Ecto neural progenitor cell (in vitro differentiated cells): ENCODE results near the gene TWIST2.

Experiments used
- DNase-seq: peaks from one replicate; pipeline ENCODE4 v3.0.0-alpha.2; 2018; ENCODE audit warnings: low spot score

TWIST2 gene

DNA sequence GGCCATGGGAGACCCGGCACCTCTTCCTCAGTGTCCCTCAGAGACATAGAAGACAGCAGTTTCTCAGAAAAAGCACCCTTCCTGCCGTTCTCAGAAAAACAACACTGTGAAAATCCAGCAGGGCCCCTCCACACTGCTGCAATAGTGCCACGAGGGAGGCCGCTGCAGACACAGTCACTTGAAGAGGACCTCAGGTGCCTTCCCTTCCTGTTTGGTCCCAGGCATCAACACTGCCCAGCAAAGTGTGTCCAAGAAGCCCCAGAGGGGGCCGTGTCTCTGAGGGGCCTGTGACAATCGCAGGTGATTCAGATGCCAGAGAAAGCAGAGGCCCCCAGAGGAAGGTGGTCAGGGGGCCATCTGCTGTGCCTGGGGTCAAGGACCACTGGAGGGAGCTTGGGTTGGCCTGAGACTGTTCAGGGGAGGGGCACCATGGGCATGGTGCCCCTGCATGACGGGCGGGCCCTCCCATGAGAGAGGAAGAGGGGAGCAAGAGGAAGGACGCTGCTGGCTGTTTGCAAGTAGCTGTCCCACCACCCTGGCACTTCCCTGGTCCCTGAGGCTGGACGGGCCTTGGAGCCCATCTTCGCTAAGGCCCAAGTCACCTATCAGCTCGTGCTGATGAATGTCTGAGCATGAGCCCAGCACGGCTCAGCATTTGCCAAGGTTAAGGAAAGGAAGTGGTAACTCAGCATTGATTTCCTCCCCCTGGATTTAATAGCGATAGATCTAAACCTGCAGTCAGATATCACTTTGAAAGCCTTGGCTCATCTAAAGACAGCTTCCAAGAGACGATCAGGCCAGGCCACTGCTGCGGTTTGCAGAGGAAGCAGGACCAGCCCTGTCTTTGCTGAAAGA lies 9.1 kb downstream of the TWIST2 start:
- no peak for DNase-seq

GRCh38 chr2:238857959-238858358 lies 10.1 kb downstream of the TWIST2 start:
- DNase-seq: no peak

DNA sequence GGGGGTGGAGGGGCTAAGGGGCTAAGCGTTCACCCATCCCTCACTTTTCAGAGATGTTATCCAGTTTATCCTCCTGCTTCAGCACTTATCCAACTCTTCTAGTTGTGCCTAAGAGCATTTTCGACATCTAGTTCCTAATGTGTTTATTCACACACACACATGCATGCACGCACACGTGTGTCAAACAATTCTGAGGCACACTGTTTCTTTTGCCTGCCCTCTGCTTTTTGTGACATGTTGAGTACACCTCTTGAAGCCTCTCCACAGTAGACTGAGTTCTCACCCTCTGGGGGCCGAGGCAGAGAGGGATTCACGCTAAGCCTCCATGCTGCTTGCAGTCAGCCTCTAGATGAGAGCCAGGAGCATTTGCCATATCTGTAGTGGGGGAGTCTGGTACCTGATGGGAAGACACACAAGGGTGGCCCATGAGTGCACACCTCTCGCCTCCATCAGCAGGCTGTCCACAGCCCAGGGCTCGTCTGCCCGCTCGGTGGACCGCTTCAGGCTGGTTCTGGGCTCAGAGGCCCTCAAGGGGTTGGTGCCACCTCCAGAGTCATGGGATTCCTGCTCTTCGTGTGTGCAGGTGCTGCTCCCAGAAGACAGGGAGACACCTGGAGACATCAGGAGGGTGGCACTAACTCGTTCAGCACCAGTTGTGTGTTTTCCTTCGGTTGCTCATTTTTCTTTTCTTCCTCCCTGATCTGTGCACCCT lies 11.9 kb downstream of the TWIST2 start:
- DNase-seq: no peak

DNA sequence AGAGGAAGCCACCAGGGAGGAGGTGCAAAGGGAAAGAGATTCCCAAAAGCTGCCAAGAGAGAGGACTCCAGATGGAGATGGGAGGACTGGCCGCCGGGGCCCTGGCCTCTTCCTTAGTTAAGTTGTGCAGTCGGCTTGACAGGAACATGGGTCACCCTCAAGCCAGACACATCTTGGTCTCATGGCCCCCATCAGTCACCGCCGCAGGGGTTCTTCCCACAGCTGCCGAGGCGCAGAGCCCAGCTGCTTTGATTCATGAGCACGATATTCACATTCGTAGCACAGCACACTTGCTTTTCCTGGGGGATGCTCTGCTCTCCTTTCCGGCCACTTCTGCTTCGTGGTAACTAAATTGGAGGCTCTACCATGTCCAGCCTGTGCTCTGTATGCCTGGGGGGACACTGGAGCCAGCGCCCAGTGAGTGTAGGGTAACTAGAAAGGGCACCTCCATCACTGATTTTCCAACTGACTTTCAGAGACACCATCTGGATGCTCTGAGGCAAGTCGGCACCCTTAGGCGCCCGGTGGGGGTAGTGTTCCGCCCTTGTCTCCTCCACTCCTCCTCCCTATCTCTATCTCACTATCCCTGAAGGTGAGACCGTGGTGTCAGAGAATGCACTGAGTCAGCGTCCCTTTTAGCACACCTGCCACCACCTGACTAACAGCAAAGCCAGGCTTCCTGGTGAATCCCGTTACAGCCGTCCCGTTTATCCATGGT lies 13.3 kb downstream of the TWIST2 start:
- DNase-seq: no peak

DNA sequence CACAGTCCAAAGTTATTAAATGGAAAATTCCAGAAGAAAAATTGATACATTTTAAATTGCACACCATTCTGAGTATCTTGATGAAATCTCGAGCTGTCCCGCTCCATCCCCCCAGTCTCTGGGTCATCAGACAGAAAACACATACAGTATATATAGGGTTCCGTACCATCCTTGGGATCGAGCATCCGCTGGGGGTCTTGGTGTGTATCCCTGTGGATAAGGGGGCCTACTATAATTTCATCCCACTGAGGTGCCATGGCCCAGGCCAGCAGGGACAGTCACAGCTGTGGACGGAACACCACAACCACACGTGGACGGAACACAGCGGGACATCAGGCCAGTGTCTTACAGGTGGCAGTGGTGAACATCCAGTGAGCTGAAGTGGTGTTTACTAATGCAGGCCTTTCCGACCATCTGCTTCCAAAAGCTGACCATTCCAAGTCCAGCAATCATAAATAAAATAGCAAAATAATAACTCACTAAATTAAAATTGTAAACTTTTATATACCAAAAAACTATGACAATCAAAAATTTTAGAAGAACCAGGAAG lies 14.0 kb downstream of the TWIST2 start:
- no peak for DNase-seq

- no peak for DNase-seq
Observed at GRCh38 chr2:238862701-238863100, 14.8 kb downstream of the TWIST2 start.

GRCh38 chr2:238863231-238863630 lies 15.3 kb downstream of the TWIST2 start:
- DNase-seq: no peak

DNA sequence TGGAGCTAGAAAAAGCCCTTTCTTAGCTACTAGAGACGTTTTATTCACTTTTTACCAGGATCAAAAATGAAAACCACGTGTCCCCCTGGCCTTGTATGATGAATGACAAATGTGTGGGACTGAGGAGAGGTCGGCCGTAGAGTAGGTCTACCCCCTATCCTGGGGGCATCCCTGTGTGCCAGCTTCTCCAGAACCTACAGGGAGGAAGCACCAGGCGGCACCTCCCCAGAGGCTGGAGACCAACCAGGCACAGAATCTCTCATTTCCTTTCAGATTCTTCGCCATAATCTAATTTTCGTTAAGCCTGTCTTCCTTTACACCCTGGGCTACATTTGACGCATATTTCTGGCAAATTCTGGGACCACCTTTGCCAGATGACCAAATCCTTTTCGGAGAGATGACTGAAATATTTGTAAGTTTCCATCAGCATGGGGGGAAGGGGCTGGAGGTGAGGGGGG lies 15.9 kb downstream of the TWIST2 start:
- DNase-seq: no peak

DNA sequence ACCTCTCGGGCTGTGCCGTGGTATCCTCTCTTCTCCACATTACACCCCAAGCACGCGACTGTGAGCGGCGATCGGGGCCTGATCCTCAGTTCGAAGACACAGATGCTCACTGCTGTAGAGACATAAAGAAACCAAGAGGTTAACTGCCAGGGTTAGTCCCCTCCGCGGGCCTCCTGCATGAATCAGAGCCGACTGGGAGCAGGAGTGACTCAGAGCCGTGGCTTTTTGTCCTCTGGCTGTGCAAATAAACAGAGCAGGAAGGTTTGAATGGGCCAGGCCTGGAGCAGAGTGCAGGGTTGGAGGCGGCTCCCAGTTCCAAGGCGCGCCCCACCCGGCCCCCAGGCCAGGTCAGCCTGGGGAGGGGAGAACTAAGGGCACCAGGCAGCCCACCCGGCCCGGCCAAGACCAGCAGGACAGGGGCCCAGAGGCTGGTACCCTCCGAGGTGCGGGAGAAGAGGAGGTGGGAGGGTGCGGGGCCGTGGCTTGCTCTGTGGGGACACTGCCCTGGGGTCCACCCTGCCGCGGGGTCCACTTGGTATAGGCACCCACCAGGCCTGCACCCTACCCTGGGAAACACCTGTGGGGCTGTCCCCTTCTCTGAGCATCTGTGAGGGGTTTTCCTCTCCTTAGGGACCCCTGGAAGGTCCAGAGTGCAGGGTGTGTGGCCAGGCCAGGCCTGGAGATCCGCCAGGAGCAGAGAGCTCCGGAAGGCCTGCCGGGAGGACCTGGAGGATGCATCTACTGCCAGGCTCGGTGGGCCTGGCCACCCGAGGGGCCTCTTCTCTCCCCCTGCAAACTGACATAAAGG lies 16.5 kb downstream of the TWIST2 start:
- peak; percentile 75 for DNase-seq

GRCh38 chr2:238865015-238865719 lies 17.3 kb downstream of the TWIST2 start:
- DNase-seq: no peak

DNA sequence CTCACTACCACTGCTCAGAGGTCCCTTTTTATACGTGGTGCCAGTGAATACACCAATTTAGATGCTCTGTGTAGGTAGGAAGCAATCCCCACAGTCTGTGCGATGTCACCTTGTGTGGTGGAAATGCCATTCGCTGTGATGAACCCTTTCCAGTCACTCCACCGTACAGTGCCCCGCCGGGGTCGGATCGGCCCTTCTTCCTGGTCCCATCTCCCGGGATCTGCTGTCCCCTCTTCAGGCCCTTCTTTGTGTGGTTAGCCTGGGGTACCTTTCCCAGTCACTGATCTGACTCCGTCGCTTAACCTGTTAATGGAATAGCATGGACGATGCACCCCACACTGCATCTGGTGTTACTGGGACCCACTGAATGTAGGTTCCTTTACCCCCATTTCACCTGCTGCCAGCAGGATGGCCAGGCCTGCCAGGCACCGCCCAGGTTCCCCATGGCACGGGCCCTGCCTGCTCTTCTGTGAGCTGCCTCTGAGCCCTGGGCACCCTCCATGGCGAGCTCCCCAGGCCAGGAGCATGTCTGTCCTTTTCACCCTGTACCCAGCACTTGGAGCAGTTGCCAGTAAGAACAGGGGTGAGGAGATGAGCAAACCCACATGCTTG lies 18.0 kb downstream of the TWIST2 start:
- DNase-seq: peak; percentile 44

- no peak for DNase-seq
Observed at GRCh38 chr2:238866656-238867277, 18.9 kb downstream of the TWIST2 start.

DNA sequence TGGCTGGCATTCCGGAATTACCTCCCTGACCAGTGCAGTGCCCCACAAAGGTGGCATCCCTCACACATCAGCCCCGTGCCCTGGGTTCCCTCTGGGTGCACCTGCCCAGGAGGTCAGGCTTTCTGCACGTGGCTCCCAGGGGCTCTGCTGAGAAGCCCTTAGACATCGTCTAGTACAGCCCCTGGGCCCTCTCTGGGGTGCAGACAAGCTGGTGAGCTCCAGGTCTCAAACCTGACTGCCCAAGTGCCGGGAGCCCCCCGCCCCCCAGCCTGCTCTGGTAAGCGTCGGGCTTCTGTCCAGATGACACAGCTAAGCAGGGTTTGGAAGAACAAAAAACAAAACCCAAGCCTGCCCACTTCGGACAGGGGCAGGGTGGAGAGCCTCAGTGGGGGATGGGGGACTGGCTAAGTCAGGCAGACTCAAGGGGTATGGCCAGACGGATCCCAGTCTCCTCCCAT lies 20.2 kb downstream of the TWIST2 start:
- peak; percentile 43 for DNase-seq

DNA sequence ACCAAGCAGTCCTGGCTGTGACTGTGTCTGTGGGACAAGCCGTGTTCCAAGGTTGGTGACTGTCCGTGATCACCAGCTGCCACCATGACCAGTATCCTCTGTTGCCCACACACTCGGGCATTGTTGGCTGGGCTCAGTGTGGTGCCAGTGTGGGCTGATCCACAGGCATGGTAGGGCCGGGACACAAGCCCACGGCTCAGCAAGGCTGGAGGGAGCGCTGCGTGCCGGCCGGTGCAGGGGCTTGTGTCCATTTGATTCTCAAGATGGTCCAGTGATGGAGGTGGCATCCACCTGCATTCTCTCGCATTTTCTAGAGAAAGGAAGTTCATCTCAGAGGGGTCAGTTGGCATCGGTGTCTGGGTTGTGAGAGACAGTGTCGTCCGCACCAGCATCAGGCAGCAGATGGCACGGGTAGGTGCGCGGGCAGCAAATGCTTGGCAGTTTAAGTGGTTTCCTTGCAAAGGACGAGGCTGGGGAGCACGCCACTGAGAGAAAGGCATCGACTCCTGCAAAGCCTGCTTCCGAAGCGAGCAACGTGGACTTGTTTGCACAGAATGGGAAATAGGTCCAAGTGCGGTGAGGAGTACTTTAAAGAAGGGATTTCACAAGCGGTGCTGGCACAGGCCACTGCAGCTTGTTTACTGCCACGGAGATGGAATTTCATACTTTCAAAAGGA lies 20.9 kb downstream of the TWIST2 start:
- peak; percentile 41 for DNase-seq

- no peak for DNase-seq
Observed at GRCh38 chr2:238869293-238870124, 21.6 kb downstream of the TWIST2 start.

GRCh38 chr2:238870261-238870660 lies 22.4 kb downstream of the TWIST2 start:
- no peak for DNase-seq

- no peak for DNase-seq
Observed at GRCh38 chr2:238872026-238872425, 24.1 kb downstream of the TWIST2 start.

DNA sequence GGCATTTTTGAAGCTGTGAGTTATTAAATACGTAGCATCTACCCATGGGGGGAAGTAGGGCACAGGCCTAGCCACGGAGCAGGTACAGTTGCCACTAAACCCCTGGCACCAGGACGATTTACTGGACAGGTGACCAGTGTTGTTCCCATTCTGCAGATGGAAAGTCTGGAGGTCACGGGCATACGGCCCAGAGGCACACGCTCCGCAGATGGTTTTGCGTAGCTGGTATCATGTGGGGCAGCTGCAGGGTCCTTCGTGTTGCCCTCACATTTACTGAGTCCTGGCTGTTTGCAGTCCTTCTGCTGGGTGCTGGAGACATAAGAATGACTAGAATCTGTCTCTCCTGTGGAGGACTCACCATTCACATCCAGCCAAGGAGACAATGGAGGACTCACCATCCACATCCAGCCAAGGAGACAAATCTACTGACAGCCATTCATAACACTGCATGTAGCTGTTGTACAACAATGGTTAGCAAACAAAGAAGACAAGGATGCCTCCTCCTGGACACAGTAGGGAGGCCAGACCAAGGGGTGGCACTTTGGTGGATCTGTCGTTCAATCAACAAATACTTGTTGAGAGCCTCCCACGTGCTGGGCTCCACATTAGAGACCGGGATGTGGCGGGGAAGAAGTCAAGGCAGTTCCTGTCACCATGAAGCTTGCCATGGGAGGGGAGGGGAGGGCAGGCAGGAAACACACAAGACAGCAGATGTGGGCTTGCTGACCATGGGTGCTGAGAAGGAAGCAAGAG lies 24.9 kb downstream of the TWIST2 start:
- DNase-seq: no peak
